Measurements from ENCODE around the gene EBLN1.
A peak's percentile ranks its signal among the peaks of the same experiment; 100 is the strongest.

EBLN1 gene

DNA sequence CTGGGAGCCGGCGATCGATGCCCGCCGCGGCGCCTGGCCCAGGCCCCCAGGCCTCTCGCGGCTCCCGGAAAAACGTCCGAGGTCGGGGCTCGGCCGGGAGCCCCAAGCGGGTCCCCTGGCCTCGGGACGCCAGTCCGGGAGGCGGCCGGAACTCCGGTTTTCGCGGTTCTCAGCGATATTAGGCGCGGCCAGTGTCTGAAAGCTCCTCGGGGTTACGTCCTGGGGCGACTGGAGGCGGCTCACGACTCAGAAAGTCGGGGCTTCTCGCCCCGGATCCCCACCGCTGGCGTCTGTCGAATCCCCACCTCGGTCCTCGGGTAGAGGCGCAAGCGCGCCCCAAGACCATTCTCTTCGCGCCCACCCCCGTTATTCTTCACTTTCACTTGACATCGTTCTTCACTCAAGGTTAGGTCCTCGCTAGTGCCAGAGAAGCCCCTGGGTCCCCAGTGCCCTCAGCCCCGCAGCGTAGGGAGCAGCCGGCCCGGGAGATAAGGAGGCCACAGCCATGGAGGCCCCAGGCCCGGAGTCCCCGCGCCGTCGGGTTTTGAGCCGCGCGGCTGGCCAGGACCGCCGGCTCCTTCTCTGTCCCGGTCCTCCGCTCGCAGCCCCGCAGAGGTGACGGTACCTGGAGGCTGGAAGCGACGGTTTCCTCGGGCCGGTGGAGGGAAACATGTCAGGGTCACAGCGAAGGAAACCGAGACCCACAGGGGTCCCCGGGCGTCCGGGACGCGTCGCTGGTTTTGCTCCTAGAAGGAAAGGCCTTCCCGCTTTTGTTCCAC is 35.2 kb upstream of the EBLN1 start:
- H3K27ac ChIP-seq (ENCODE audit: low read length): peak overlapping the region; percentile 86; the same call in 1 of the 2 replicates
- no peaks in the 10 kb centered on the region for H3K9me3 ChIP-seq (replicated peaks; ENCODE audit: insufficient read depth, low read length)
- H3K4me1 ChIP-seq (ENCODE audit: low read length): no peaks in the 10 kb centered on the region
- peak overlapping the region; percentile 72 for H3K4me2 ChIP-seq (ENCODE audit: low read depth, low read length)
- H3K27me3 ChIP-seq (replicated peaks; ENCODE audit: insufficient read depth, low read length): no peaks in the 10 kb centered on the region
- peaks cover 15% of the 10 kb centered on the region for H3F3A ChIP-seq (ENCODE audit: insufficient read depth, low read length)
- H3K4me3 ChIP-seq (ENCODE audit: low read length): peak overlapping the region; percentile 85
- H3K9me2 ChIP-seq (replicated peaks; ENCODE audit: insufficient read depth, low read length): no peaks in the 10 kb centered on the region
- DNase-seq: peak; percentile 53
- peak overlapping the region; percentile 87 for H3K9ac ChIP-seq (ENCODE audit: low read length)
- H4K20me1 ChIP-seq (ENCODE audit: insufficient read depth, low read length): no peaks in the 10 kb centered on the region
- no peaks in the 10 kb centered on the region for H3K79me2 ChIP-seq (ENCODE audit: low read length)
- H3K36me3 ChIP-seq (replicated peaks; ENCODE audit: insufficient read depth, low read length): no peaks in the 10 kb centered on the region
- no peak for TF ChIP-seq EZH2 (optimal IDR thresholded peaks at IDR 0.05; ENCODE audit: low read depth, low read length)
- TF ChIP-seq, protein P1, sequence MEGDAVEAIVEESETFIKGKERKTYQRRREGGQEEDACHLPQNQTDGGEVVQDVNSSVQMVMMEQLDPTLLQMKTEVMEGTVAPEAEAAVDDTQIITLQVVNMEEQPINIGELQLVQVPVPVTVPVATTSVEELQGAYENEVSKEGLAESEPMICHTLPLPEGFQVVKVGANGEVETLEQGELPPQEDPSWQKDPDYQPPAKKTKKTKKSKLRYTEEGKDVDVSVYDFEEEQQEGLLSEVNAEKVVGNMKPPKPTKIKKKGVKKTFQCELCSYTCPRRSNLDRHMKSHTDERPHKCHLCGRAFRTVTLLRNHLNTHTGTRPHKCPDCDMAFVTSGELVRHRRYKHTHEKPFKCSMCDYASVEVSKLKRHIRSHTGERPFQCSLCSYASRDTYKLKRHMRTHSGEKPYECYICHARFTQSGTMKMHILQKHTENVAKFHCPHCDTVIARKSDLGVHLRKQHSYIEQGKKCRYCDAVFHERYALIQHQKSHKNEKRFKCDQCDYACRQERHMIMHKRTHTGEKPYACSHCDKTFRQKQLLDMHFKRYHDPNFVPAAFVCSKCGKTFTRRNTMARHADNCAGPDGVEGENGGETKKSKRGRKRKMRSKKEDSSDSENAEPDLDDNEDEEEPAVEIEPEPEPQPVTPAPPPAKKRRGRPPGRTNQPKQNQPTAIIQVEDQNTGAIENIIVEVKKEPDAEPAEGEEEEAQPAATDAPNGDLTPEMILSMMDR (IDR thresholded peaks at IDR 0.05; ENCODE audit: low read length): no peak
- no peak for TF ChIP-seq EZH2phosphoT487 (IDR thresholded peaks at IDR 0.05; ENCODE audit: low read length)
- peak overlapping the region; percentile 91 for H2AFZ ChIP-seq (ENCODE audit: low read length)

DNA sequence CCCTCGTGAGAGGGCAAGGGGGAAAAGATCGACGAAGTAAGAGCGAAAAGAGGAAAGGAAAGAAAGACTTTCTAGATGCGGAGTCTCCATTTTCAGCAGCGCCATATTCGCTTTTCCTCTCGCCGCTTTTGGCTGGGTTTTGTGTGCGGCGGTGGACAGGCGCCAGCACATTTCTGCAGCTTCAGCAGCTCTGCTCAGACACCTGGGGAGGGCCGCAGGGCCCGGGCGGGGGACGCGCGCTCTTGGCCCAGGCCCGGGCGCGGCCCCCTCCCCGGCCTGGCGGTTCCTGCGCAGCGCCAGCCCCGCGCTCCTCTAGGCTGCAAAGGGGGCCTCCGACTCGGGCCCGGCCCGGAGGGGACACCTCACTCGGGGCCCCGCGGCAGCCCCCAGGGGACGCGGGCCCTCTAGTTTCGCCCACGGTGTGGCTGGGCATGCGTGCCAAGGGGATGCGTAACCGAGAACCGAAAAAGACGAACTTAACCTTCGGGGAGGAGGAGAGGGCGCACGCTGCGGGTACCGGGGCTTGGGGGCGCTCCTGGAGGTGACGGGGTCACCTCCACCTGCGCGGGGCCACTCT is 34.5 kb upstream of the EBLN1 start:
- Histone ChIP-seq H3K4me3 (ENCODE audit: low read length) (peak overlapping the region; percentile 85), H3K27me3 (replicated peaks; ENCODE audit: insufficient read depth, low read length) (no peaks in the 10 kb centered on the region), H3F3A (ENCODE audit: insufficient read depth, low read length) (peaks cover 15% of the 10 kb centered on the region), H3K4me2 (ENCODE audit: low read depth, low read length) (peak overlapping the region; percentile 72), H3K36me3 (replicated peaks; ENCODE audit: insufficient read depth, low read length) (no peaks in the 10 kb centered on the region), H3K9me2 (replicated peaks; ENCODE audit: insufficient read depth, low read length) (no peaks in the 10 kb centered on the region), H3K9ac (ENCODE audit: low read length) (peak overlapping the region; percentile 87), H3K79me2 (ENCODE audit: low read length) (no peaks in the 10 kb centered on the region), H4K20me1 (ENCODE audit: insufficient read depth, low read length) (no peaks in the 10 kb centered on the region), H3K4me1 (ENCODE audit: low read length) (no peaks in the 10 kb centered on the region), H2AFZ (ENCODE audit: low read length) (peak overlapping the region; percentile 91), H3K27ac (ENCODE audit: low read length) (peak overlapping the region; percentile 86), H3K9me3 (replicated peaks; ENCODE audit: insufficient read depth, low read length) (no peaks in the 10 kb centered on the region)
- TF ChIP-seq, protein P1 (IDR thresholded peaks at IDR 0.05; ENCODE audit: low read length): no peak
- TF ChIP-seq EZH2phosphoT487 (IDR thresholded peaks at IDR 0.05; ENCODE audit: low read length): no peak
- TF ChIP-seq EZH2 (optimal IDR thresholded peaks at IDR 0.05; ENCODE audit: low read depth, low read length): no peak
- DNase-seq: peak; percentile 73

DNA sequence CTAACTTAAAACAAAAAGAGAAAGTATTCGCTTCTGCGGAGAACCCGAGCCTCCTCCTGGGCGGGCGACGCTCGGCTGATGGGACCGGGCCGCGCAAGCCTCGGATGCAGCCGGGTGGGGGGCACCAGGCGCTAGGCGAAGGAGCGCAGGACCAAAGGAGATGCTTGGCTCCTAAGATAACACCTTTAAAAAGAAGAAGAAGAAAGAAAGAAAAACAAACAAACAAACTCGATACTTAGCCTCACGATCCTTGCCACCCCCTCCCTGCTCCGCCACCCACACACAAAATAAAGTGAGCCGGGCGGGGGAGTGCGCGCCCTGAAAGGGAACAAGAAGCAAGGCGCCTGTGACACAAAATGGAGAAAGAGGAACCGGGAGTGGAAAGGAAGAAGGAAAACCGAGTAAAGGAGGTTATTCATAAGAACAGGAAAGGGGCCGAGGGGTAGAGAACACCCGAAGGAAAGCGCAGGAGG is 34.0 kb upstream of the EBLN1 start:
- H2AFZ ChIP-seq (ENCODE audit: low read length): peak overlapping the region; percentile 91
- H3F3A ChIP-seq (ENCODE audit: insufficient read depth, low read length): peaks cover 15% of the 10 kb centered on the region
- no peaks in the 10 kb centered on the region for H3K27me3 ChIP-seq (replicated peaks; ENCODE audit: insufficient read depth, low read length)
- peak; percentile 64 for DNase-seq
- H3K9ac ChIP-seq (ENCODE audit: low read length): peak overlapping the region; percentile 87
- peak overlapping the region; percentile 85 for H3K4me3 ChIP-seq (ENCODE audit: low read length)
- TF ChIP-seq EZH2phosphoT487 (IDR thresholded peaks at IDR 0.05; ENCODE audit: low read length): no peak
- no peak for TF ChIP-seq EZH2 (optimal IDR thresholded peaks at IDR 0.05; ENCODE audit: low read depth, low read length)
- TF ChIP-seq, protein P1 (IDR thresholded peaks at IDR 0.05; ENCODE audit: low read length): no peak
- no peaks in the 10 kb centered on the region for H4K20me1 ChIP-seq (ENCODE audit: insufficient read depth, low read length)
- no peaks in the 10 kb centered on the region for H3K36me3 ChIP-seq (replicated peaks; ENCODE audit: insufficient read depth, low read length)
- no peaks in the 10 kb centered on the region for H3K79me2 ChIP-seq (ENCODE audit: low read length)
- H3K9me3 ChIP-seq (replicated peaks; ENCODE audit: insufficient read depth, low read length): no peaks in the 10 kb centered on the region
- no peaks in the 10 kb centered on the region for H3K9me2 ChIP-seq (replicated peaks; ENCODE audit: insufficient read depth, low read length)
- H3K27ac ChIP-seq (ENCODE audit: low read length): peak overlapping the region; percentile 86
- H3K4me2 ChIP-seq (ENCODE audit: low read depth, low read length): peak overlapping the region; percentile 72
- H3K4me1 ChIP-seq (ENCODE audit: low read length): no peaks in the 10 kb centered on the region
